Left ventricle myocardium inferior (tissue), 1 donor: ENCODE measurements around the gene CD300H. TPM values are rescaled to one million over a fixed set of nuclear protein-coding genes. Genes with fewer than 3 reads are reported as not detected.

Experiments used
- DNase-seq: peaks from one replicate; pipeline ENCODE4 v3.0.0-alpha.2; 2020
- H3K27ac ChIP-seq: fragments of 200-600 bp; replicated peaks from 2 replicates; pipeline ENCODE4 v1.8.0; 2021
- H3K27me3 ChIP-seq: fragments of 200-600 bp; 2 replicates; pipeline ENCODE4 v1.8.0; 2021; ENCODE audit warnings: low read depth
- H3K36me3 ChIP-seq: fragments of 200-600 bp; 2 replicates; pipeline ENCODE4 v1.8.0; 2021
- H3K4me1 ChIP-seq: fragments of 200-600 bp; 2 replicates; pipeline ENCODE4 v1.8.0; 2021
- H3K4me3 ChIP-seq: fragments of 200-600 bp; 2 replicates; pipeline ENCODE4 v1.8.0; 2021; ENCODE audit warnings: mild to moderate bottlenecking, moderate library complexity
- H3K9me3 ChIP-seq: fragments of 200-600 bp; replicated peaks from 2 replicates; pipeline ENCODE4 v1.8.0; 2021
- intact Hi-C: fragments of 100-400 bp; cut with micrococcal nuclease; formaldehyde crosslinking; loops from one replicate; pipeline ENCODE4 v1.11.0; 2022
- total RNA-seq: library from RNA; stranded (reverse); fragmentation: NEBNext Ultra II Directional; extraction: Animal tissue kit (Norgen Biotek cat#: 25700); gene quantifications from one replicate; pipeline ENCODE4 v1.2.1, GENCODE V29; 2021
- TF ChIP-seq, protein P1 (sequence below): fragments of 200-600 bp; IDR thresholded peaks from 2 replicates; pipeline ENCODE4 v1.8.0; 2021; ENCODE audit warnings: antibody characterized with exemption, mild to moderate bottlenecking, borderline replicate concordance
- donor health status: DM: no; HTN: yes; CAD: no; lungs with severe emphysema.

CD300H gene
- total RNA-seq, 1 donor from 2014 or later: not detected

- Histone ChIP-seq H3K9me3 (no peaks in the 10 kb centered on the region), H3K27me3 (peaks cover 71% of the 10 kb centered on the region), H3K27ac (no peak overlapping the region), H3K4me1 (no peaks in the 10 kb centered on the region), H3K36me3 (no peaks in the 10 kb centered on the region), H3K4me3 (no peak overlapping the region)
- intact Hi-C loops: no loop called here
- no peak for DNase-seq
- TF ChIP-seq, protein P1, sequence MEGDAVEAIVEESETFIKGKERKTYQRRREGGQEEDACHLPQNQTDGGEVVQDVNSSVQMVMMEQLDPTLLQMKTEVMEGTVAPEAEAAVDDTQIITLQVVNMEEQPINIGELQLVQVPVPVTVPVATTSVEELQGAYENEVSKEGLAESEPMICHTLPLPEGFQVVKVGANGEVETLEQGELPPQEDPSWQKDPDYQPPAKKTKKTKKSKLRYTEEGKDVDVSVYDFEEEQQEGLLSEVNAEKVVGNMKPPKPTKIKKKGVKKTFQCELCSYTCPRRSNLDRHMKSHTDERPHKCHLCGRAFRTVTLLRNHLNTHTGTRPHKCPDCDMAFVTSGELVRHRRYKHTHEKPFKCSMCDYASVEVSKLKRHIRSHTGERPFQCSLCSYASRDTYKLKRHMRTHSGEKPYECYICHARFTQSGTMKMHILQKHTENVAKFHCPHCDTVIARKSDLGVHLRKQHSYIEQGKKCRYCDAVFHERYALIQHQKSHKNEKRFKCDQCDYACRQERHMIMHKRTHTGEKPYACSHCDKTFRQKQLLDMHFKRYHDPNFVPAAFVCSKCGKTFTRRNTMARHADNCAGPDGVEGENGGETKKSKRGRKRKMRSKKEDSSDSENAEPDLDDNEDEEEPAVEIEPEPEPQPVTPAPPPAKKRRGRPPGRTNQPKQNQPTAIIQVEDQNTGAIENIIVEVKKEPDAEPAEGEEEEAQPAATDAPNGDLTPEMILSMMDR: no peak
Observed at GRCh38 chr17:74603037-74603635, 35.8 kb upstream of the CD300H start.

GRCh38 chr17:74601944-74602572, 34.7 kb upstream of the CD300H start:
- TF ChIP-seq, protein P1: peak; percentile 68
- no peaks in the 10 kb centered on the region for H3K4me1 ChIP-seq
- no peak overlapping the region for H3K4me3 ChIP-seq
- intact Hi-C loops: no loop called here
- H3K27me3 ChIP-seq: peaks cover 75% of the 10 kb centered on the region
- no peaks in the 10 kb centered on the region for H3K9me3 ChIP-seq
- no peak for DNase-seq
- H3K27ac ChIP-seq: no peak overlapping the region
- H3K36me3 ChIP-seq: no peaks in the 10 kb centered on the region

- no peak overlapping the region for H3K27ac ChIP-seq
- no peak for DNase-seq
- TF ChIP-seq, protein P1: no peak
- H3K27me3 ChIP-seq: peaks cover 95% of the 10 kb centered on the region
- no peaks in the 10 kb centered on the region for H3K9me3 ChIP-seq
- no peaks in the 10 kb centered on the region for H3K36me3 ChIP-seq
- H3K4me1 ChIP-seq: no peaks in the 10 kb centered on the region
- H3K4me3 ChIP-seq: no peak overlapping the region
- intact Hi-C loops: no loop called here
Observed at GRCh38 chr17:74599448-74599939, 32.2 kb upstream of the CD300H start.

DNA sequence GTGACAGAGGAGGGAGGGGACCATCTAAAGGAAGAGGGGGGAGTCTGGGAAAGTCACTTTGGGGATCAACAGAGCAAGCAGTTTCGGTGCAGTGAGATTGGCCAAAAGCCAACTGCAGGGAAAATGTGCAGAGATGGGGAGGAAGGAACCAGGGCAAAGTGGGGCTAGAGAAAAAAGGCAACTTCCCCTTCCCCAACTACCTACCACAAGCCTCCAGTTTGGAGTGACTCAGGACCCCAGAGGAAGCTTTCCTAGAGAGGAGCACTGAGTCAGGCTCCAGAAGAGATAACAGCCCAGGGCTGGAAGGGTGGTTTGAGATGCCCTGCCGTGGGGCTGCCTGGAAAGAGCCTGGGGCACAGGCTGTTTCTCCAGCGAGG, 31.7 kb upstream of the CD300H start:
- Histone ChIP-seq H3K27me3 (peaks cover 97% of the 10 kb centered on the region), H3K4me3 (no peak overlapping the region), H3K9me3 (no peaks in the 10 kb centered on the region), H3K36me3 (no peaks in the 10 kb centered on the region), H3K27ac (no peak overlapping the region), H3K4me1 (no peaks in the 10 kb centered on the region)
- intact Hi-C loops: no loop called here
- DNase-seq: no peak
- TF ChIP-seq, protein P1: no peak

DNA sequence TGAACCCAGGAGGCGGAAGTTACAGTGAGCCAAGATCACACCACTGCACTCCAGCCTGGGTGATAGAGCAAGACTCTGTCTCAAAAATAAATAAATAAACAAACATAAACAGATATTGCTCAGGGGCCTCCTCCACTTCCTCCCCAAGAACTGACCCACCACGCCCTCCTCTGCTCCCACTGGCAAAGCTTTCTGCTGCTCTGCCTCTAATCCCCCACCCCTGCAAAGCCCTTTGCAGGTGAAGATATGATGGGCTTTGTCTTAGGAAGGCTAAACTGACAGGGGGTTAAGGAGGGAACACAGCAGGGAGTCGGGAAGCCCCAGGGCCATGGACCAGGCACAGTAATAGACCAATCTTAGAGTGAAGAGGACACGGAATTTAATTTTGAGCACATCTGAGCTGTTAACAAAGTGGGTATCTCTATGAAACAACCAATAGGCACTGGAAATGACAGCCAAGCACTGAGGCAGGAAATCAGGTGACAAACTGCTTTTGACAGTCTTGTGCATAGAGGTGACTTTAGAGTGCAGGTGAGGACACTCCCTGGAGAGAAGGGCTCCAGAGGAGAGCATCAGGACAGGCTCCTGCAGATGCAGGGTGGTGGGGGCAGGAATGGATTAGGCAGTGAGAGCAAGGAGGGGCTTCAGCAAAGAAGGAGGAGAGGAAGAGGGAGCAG, 31.2 kb upstream of the CD300H start:
- H3K36me3 ChIP-seq: no peaks in the 10 kb centered on the region
- no peak overlapping the region for H3K4me3 ChIP-seq
- DNase-seq: no peak
- H3K4me1 ChIP-seq: no peaks in the 10 kb centered on the region
- peaks cover 97% of the 10 kb centered on the region for H3K27me3 ChIP-seq
- TF ChIP-seq, protein P1: no peak
- H3K27ac ChIP-seq: no peak overlapping the region
- intact Hi-C loops: no loop called here
- H3K9me3 ChIP-seq: no peaks in the 10 kb centered on the region
